ENCODE results near the gene FBLN2. TPM values are rescaled to one million over a fixed set of nuclear protein-coding genes. Genes with fewer than 3 reads are reported as not detected.

Gene FBLN2
- total RNA-seq, 1 experiment from 2014 or later: 0.39 TPM

- no peak overlapping the region for H3K27ac ChIP-seq (ENCODE audit: low read depth, low read length)
- H3K9me2 ChIP-seq (ENCODE audit: insufficient read depth): no peaks in the 10 kb centered on the region
- no peak overlapping the region for H2AFZ ChIP-seq (ENCODE audit: low read depth, low read length, poor library complexity, severe bottlenecking)
- no peak overlapping the region for H3K9ac ChIP-seq (ENCODE audit: low read length)
- H3K4me3 ChIP-seq (replicated peaks in 1 of 2; ENCODE audit: low read depth in 1 of 2, low read length in 2 of 2): no peak overlapping the region
- H3K4me2 ChIP-seq (ENCODE audit: low read length): no peak overlapping the region
- TF ChIP-seq FOSL1 (IDR thresholded peaks at IDR 0.05; ENCODE audit: low read depth) (no peak), EZH2 (IDR thresholded peaks at IDR 0.05) (no peak), ELF1 (IDR thresholded peaks at IDR 0.05; ENCODE audit: borderline replicate concordance, low read depth) (no peak), ZBTB33 (IDR thresholded peaks at IDR 0.05; ENCODE audit: extremely low read depth, insufficient replicate concordance, low read length) (no peak)
- intact Hi-C loops (cut with micrococcal nuclease): no loop called here
- no peaks in the 10 kb centered on the region for H3K27me3 ChIP-seq (ENCODE audit: insufficient read depth, low read length)
- no peaks in the 10 kb centered on the region for H3K36me3 ChIP-seq (ENCODE audit: control insufficient read depth in 1 of 2, insufficient read depth in 2 of 2, low read length in 2 of 2)
- H4K20me1 ChIP-seq (ENCODE audit: insufficient read depth): no peaks in the 10 kb centered on the region
- no peaks in the 10 kb centered on the region for H3K79me2 ChIP-seq (ENCODE audit: insufficient read depth, low read length)
- BruUV-seq (replicated peaks): no TSS peak
- ChIA-PET POLR2A (no interaction called here), RAD21 (ENCODE audit: low non-redundant PET in 1 of 2, low total read pairs in 2 of 2, uncharacterized antibody in 2 of 2, unreplicated experiment in 2 of 2) (no interaction called here), CTCF (interaction anchor here (3.0 kb wide), 1 partner anchor 11 kb away, joined by 8 read pairs; no protein-coding TSS in a partner anchor)
- H3K4me1 ChIP-seq (ENCODE audit: control insufficient read depth in 1 of 2, insufficient read depth in 2 of 2, low read length in 2 of 2): no peaks in the 10 kb centered on the region
- no peak for DNase-seq (ENCODE audit: low read depth, low spot score)
- no peak for ATAC-seq
- no peaks in the 10 kb centered on the region for H3K9me3 ChIP-seq (ENCODE audit: control insufficient read depth in 1 of 2, insufficient read depth in 1 of 2, low read depth in 1 of 2, low read length in 2 of 2)
These were observed 89.0 kb downstream of the FBLN2 start for GRCh38 chr3:13637953-13638352.

GRCh38 chr3:13638927-13639326 is 90.0 kb downstream of the FBLN2 start:
- Histone ChIP-seq H4K20me1 (ENCODE audit: insufficient read depth) (no peaks in the 10 kb centered on the region), H3K27ac (ENCODE audit: low read depth, low read length) (no peak overlapping the region), H3K36me3 (ENCODE audit: control insufficient read depth in 1 of 2, insufficient read depth in 2 of 2, low read length in 2 of 2) (no peaks in the 10 kb centered on the region), H3K9me2 (ENCODE audit: insufficient read depth) (no peaks in the 10 kb centered on the region), H3K4me3 (replicated peaks in 1 of 2; ENCODE audit: low read depth in 1 of 2, low read length in 2 of 2) (no peak overlapping the region), H3K9ac (ENCODE audit: low read length) (no peak overlapping the region), H3K9me3 (ENCODE audit: control insufficient read depth in 1 of 2, insufficient read depth in 1 of 2, low read depth in 1 of 2, low read length in 2 of 2) (no peaks in the 10 kb centered on the region), H3K4me1 (ENCODE audit: control insufficient read depth in 1 of 2, insufficient read depth in 2 of 2, low read length in 2 of 2) (no peaks in the 10 kb centered on the region), H3K4me2 (ENCODE audit: low read length) (no peak overlapping the region), H3K27me3 (ENCODE audit: insufficient read depth, low read length) (no peaks in the 10 kb centered on the region), H3K79me2 (ENCODE audit: insufficient read depth, low read length) (no peaks in the 10 kb centered on the region), H2AFZ (ENCODE audit: low read depth, low read length, poor library complexity, severe bottlenecking) (no peak overlapping the region)
- ChIA-PET POLR2A (no interaction called here), RAD21 (ENCODE audit: low non-redundant PET in 1 of 2, low total read pairs in 2 of 2, uncharacterized antibody in 2 of 2, unreplicated experiment in 2 of 2) (no interaction called here), CTCF (interaction anchor here (3.0 kb wide), 1 partner anchor 10 kb away, joined by 8 read pairs; no protein-coding TSS in a partner anchor)
- ATAC-seq: no peak
- intact Hi-C loops (cut with micrococcal nuclease): no loop called here
- no TSS peak for BruUV-seq (replicated peaks)
- TF ChIP-seq EZH2phosphoT487 (IDR thresholded peaks at IDR 0.05; ENCODE audit: borderline replicate concordance) (no peak), SRF (IDR thresholded peaks at IDR 0.05; ENCODE audit: low read depth) (no peak), ZNF274 (IDR thresholded peaks at IDR 0.05; ENCODE audit: low read depth, low read length) (no peak), TCF7L2 (IDR thresholded peaks at IDR 0.05; ENCODE audit: borderline replicate concordance, extremely low read depth, insufficient read depth, insufficient read length) (no peak), POLR2A (IDR thresholded peaks at IDR 0.05; ENCODE audit: borderline replicate concordance, extremely low read depth, insufficient read depth, insufficient read length) (no peak), ZBTB33 (IDR thresholded peaks at IDR 0.05; ENCODE audit: extremely low read depth, insufficient replicate concordance, low read length) (no peak)
- DNase-seq (ENCODE audit: low read depth, low spot score): no peak

Data from HCT116 (cell line).